GM21526 (cell line): ENCODE results near the gene NT5M.

Experiments used
- ATAC-seq: cut with Tn5 transposase; IDR thresholded peaks from one replicate; pipeline ENCODE4 v1.9.1; 2021; ENCODE audit warnings: moderate library complexity; ENCODE audit not compliant: unreplicated experiment, low FRiP score

The NT5M gene

GRCh38 chr17:17352836-17353624 lies 49.9 kb downstream of the NT5M start:
- no peak for ATAC-seq

DNA sequence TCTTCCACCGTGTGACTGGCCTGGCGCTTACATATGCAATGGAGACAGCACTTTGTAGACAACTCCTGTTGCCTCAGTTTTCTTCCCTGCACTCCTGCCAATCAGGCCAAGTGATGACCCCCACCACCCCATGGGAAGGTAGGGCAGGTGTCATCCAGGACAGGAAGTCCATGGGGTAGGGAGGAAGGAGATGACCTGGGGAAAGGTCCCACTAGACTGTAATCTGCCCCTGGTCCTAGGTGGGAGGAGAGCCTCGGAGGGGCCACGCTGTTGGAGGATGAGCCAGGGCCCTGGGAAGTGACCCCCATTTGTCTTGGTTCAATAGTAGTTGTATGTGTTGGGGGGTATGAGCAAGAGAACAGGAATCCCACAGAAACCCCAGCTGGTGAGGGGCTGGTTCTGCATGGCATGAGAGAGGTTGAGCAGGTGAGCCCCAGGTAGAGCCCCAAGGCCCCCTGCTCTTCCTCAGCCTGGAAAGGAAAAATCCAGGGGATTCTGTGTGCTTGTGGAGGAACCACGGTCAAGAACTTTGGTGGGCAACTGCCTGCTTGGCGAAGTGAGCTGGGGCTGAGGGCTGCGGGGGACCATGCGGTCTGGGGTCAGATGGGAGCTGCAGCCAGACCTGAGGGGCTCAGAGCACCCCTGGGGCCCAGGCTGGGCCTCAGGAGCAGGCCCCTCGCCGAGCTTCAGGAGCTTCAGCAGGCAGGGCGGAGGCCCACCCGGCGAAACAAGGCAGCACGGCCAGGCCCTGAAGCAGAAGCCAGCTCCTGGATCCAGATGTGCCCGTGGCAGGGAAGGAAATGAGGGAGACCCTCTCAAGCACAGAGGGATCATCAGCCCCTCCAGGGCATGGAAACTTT lies 50.7 kb downstream of the NT5M start:
- ATAC-seq: no peak

GRCh38 chr17:17354560-17355349 lies 51.6 kb downstream of the NT5M start:
- no peak for ATAC-seq

DNA sequence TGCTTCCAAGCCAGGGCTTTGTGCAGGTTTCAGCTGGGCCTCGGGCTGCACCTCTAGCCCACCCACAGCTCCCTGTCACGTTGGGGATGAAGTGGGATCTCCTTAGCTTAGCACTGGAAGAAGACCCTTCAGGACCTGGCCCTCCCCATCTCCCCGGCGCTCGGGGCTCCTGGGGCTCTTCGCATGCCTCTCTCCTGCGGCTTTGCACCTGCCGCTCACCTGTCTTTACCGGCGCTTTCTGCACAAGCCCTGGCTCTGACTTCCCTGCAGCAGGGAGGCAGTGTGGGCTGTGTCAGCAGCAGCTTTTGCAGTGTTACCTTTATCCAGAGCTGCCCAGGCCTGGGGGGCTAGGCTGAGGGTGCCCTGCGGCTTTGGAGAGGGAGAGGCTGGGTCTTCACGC lies 52.3 kb downstream of the NT5M start:
- ATAC-seq: no peak

DNA sequence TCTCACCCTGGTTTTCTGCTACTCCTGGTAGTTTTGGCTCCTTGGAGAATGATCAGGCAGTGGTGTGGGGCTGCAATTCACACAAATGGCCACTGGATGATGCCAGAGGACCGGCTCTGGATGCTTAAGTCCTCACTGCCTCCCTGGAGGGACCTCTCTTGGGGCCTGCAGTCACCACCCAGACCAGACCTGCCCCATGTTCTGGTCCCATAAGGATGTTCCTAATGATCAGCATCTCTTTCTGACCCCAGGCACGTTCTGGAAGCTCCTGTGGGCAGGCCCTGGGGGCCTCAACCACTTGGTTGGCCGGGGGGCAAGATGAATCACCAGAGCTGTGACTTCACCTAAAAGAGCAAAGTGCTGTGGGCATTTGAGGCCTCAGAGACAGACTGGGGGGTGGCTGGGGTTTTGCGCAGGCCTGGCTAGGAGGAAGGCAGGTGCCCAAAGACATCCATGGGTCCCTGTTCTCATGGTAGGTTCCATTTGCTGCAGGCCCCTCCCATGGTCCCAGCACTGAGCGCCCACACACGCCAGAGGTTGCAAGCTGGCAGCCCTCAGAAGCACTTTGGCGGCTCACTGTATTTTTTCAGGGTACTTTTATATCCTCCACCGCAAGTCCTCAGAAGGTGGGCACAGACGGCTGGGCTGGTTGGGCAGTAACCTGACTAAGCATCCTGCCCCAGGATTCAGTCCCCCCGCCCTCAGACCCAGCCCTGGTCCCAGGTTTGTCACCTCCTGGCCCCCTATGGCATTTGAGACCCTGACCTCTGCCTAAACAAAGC lies 53.2 kb downstream of the NT5M start:
- ATAC-seq: no peak

- no peak for ATAC-seq
Measured at GRCh38 chr17:17356931-17357270, 53.7 kb downstream of the NT5M start.

- no peak for ATAC-seq
Measured at GRCh38 chr17:17358060-17358751, 55.0 kb downstream of the NT5M start.

DNA sequence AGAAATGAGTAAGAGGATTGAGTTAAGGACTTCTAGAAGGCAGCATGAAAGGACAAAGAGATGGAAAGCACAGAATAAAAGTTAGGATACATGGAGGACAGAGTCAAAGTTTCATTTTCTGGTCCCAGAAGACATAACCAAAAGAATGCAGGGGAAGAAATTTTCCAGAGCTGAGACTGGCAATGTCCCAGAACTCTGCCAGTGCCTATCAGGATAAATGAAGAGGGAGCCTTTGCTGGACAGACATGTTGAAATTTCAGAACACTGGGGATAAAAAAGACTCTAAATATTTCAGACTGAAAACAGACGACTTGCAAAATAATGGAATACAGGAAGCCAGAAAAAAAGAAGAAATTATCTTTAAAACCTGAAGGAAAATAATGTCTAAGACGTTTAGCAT lies 55.7 kb downstream of the NT5M start:
- ATAC-seq: no peak

GRCh38 chr17:17359271-17359670 lies 56.1 kb downstream of the NT5M start:
- no peak for ATAC-seq

GRCh38 chr17:17360087-17360730 lies 57.0 kb downstream of the NT5M start:
- no peak for ATAC-seq

- ATAC-seq: no peak
Measured at GRCh38 chr17:17361543-17361866, 58.3 kb downstream of the NT5M start.

GRCh38 chr17:17361867-17362539 lies 58.8 kb downstream of the NT5M start:
- ATAC-seq: no peak

- ATAC-seq: no peak
Measured at GRCh38 chr17:17362540-17362930, 59.4 kb downstream of the NT5M start.

- no peak for ATAC-seq
Measured at GRCh38 chr17:17363638-17364337, 60.6 kb downstream of the NT5M start.

DNA sequence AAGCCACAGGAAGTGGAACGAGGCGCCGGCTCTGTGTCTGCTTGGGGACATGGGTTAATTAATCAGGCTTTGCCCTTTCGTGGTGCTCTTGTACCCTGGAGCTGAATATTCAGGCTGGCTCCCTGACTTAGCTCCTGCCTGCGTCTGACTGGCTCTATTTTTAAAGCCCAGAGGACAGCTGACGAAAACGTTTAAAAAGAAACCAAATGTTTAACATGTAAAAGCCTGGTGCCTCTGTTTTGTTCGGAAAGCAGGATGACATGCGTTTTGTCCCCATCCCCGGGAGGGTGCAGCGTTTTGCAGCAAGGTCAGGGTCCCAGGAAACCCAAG lies 61.1 kb downstream of the NT5M start:
- ATAC-seq: no peak

- ATAC-seq: no peak
Measured at GRCh38 chr17:17365476-17366110, 62.4 kb downstream of the NT5M start.

DNA sequence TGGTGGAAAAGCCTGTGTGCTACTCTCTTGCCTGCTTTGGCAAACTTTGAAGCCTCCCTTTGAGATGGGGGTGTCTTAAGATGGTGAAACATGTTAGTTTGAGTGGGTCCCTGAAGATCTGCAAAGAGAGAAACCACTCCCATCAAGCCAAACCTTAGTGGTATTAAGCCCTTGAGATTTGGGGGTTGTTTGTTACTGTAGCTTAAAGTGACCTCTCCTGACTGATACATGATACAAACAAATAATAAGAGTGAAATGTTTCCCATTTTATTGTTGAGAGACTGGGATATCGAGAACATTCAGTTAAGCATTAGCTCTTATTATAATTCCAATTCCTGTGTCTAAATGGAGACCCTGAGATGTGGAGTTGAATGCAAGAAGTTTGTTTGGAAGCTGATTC lies 63.1 kb downstream of the NT5M start:
- no peak for ATAC-seq
